Activated T-cell treated with anti-CD3 and anti-CD28 coated beads, Interleukin-2, amount 50 U/mL, for 72 hours (primary cell): ENCODE results near the gene SLC6A3. TPM values are rescaled to one million over a fixed set of nuclear protein-coding genes. Genes with fewer than 3 reads are reported as not detected.

Source experiments
- ATAC-seq, 2 donors: fragments of 150-1000 bp; cut with Tn5 transposase; replicated peaks in 1 of 2; 2 replicates each; pipeline ENCODE4 v1.10.0; 2021; ENCODE audit warnings: moderate library complexity in 2 of 2, mild to moderate bottlenecking in 1 of 2
- DNase-seq, 2 donors: peaks; one replicate each; pipeline ENCODE4 v3.0.0; 2021 to 2022; ENCODE audit warnings: mixed read lengths in 1 of 2
- H3K27ac Mint-ChIP-seq: one replicate; pipeline ENCODE4 v1.8.0; 2022; ENCODE audit warnings: mild to moderate bottlenecking, moderate library complexity, mixed read lengths
- H3K27me3 Mint-ChIP-seq: one replicate; pipeline ENCODE4 v1.8.0; 2022; ENCODE audit warnings: low read depth, mixed read lengths
- H3K36me3 Mint-ChIP-seq, 2 donors: one replicate each; pipeline ENCODE4 v1.8.0; 2022; ENCODE audit warnings: mixed read lengths in 2 of 2, mild to moderate bottlenecking in 1 of 2; ENCODE audit not compliant: insufficient read depth in 2 of 2
- H3K4me1 Mint-ChIP-seq: one replicate; pipeline ENCODE4 v1.8.0; 2022; ENCODE audit warnings: low read depth, mixed read lengths
- H3K4me3 Mint-ChIP-seq, 2 donors: one replicate each; pipeline ENCODE4 v1.8.0; 2022; ENCODE audit warnings: mild to moderate bottlenecking in 2 of 2, mixed read lengths in 2 of 2, moderate library complexity in 2 of 2
- H3K9me3 Mint-ChIP-seq, 2 donors: one replicate each; pipeline ENCODE4 v1.8.0; 2022; ENCODE audit warnings: mixed read lengths in 2 of 2
- total RNA-seq, 2 donors: library from RNA; stranded (reverse); gene quantifications; one replicate each; pipeline ENCODE4 v1.2.3, GENCODE V29; 2022

The SLC6A3 gene
- total RNA-seq, 2 donors from 2014 or later = not detected

- no peak overlapping the region for H3K4me3 Mint-ChIP-seq
- H3K4me1 Mint-ChIP-seq = no peaks in the 10 kb centered on the region
- H3K36me3 Mint-ChIP-seq = peaks cover 3% of the 10 kb centered on the region in 2 donors
- ATAC-seq = no peak
- peaks cover 4 to 7% of the 10 kb centered on the region in 2 donors for H3K9me3 Mint-ChIP-seq
- no peak overlapping the region for H3K27ac Mint-ChIP-seq
- no peak for DNase-seq
- peaks cover 39% of the 10 kb centered on the region for H3K27me3 Mint-ChIP-seq
Observed at GRCh38 chr5:1439388-1440097, 5.7 kb downstream of the SLC6A3 start.

GRCh38 chr5:1438871-1439270 lies 6.4 kb downstream of the SLC6A3 start:
- ATAC-seq = no peak

GRCh38 chr5:1437876-1438559 lies 7.2 kb downstream of the SLC6A3 start:
- Mint-ChIP-seq H3K4me1 (no peaks in the 10 kb centered on the region), H3K4me3 (no peak overlapping the region), H3K9me3 (peaks cover 10 to 13% of the 10 kb centered on the region in 2 donors), H3K36me3 (peaks cover 3% of the 10 kb centered on the region in 2 donors), H3K27me3 (peaks cover 24% of the 10 kb centered on the region), H3K27ac (no peak overlapping the region)
- DNase-seq (no peak), ATAC-seq (no peak)

More at GRCh38 chr5:1438871-1439270, 6.4 kb downstream of the SLC6A3 start:
- Mint-ChIP-seq H3K27ac (no peak overlapping the region), H3K36me3 (peaks cover 3% of the 10 kb centered on the region in 2 donors), H3K9me3 (peaks cover 4 to 7% of the 10 kb centered on the region in 2 donors), H3K27me3 (peaks cover 32% of the 10 kb centered on the region), H3K4me3 (no peak overlapping the region), H3K4me1 (no peaks in the 10 kb centered on the region)
- DNase-seq = no peak

GRCh38 chr5:1437226-1437829 lies 7.9 kb downstream of the SLC6A3 start:
- Mint-ChIP-seq H3K4me1 (no peaks in the 10 kb centered on the region), H3K9me3 (peaks cover 10 to 13% of the 10 kb centered on the region in 2 donors), H3K4me3 (no peak overlapping the region), H3K27me3 (peaks cover 20% of the 10 kb centered on the region), H3K36me3 (peaks cover 3% of the 10 kb centered on the region in 2 donors), H3K27ac (no peak overlapping the region)
- no peak for DNase-seq
- no peak for ATAC-seq

GRCh38 chr5:1436681-1437080 lies 8.6 kb downstream of the SLC6A3 start:
- peaks cover 20% of the 10 kb centered on the region for H3K27me3 Mint-ChIP-seq
- H3K27ac Mint-ChIP-seq = no peak overlapping the region
- H3K36me3 Mint-ChIP-seq = peaks cover 3% of the 10 kb centered on the region in 2 donors
- DNase-seq = no peak
- peaks cover 10 to 13% of the 10 kb centered on the region in 2 donors for H3K9me3 Mint-ChIP-seq
- no peak for ATAC-seq
- H3K4me3 Mint-ChIP-seq = no peak overlapping the region
- H3K4me1 Mint-ChIP-seq = no peaks in the 10 kb centered on the region

GRCh38 chr5:1436036-1436435 lies 9.2 kb downstream of the SLC6A3 start:
- H3K27me3 Mint-ChIP-seq = peaks cover 20% of the 10 kb centered on the region
- peaks cover 10 to 13% of the 10 kb centered on the region in 2 donors for H3K9me3 Mint-ChIP-seq
- DNase-seq = no peak

GRCh38 chr5:1435369-1435768 lies 9.9 kb downstream of the SLC6A3 start:
- peaks cover 13% of the 10 kb centered on the region for H3K27me3 Mint-ChIP-seq
- no peak for ATAC-seq
- H3K27ac Mint-ChIP-seq = no peak overlapping the region
- H3K36me3 Mint-ChIP-seq = peaks cover 3% of the 10 kb centered on the region in 2 donors
- H3K9me3 Mint-ChIP-seq = peaks cover 10 to 11% of the 10 kb centered on the region in 2 donors
- no peak overlapping the region for H3K4me3 Mint-ChIP-seq
- DNase-seq = no peak
- no peaks in the 10 kb centered on the region for H3K4me1 Mint-ChIP-seq

More at GRCh38 chr5:1436036-1436435, 9.2 kb downstream of the SLC6A3 start:
- Mint-ChIP-seq H3K4me3 (no peak overlapping the region), H3K36me3 (peaks cover 3% of the 10 kb centered on the region in 2 donors), H3K27ac (no peak overlapping the region), H3K4me1 (no peaks in the 10 kb centered on the region)
- no peak for ATAC-seq

- Mint-ChIP-seq H3K27me3 (peaks cover 4% of the 10 kb centered on the region), H3K4me1 (no peaks in the 10 kb centered on the region), H3K27ac (no peak overlapping the region), H3K36me3 (peaks cover 10 to 14% of the 10 kb centered on the region in 2 donors), H3K4me3 (no peak overlapping the region), H3K9me3 (peaks cover 11 to 21% of the 10 kb centered on the region in 2 donors)
- ATAC-seq (no peak), DNase-seq (no peak)
Observed at GRCh38 chr5:1432296-1432695, 12.9 kb downstream of the SLC6A3 start.

GRCh38 chr5:1431896-1432295 lies 13.3 kb downstream of the SLC6A3 start:
- Mint-ChIP-seq H3K4me3 (no peak overlapping the region), H3K27ac (no peak overlapping the region), H3K4me1 (no peaks in the 10 kb centered on the region), H3K27me3 (peaks cover under 1% of the 10 kb centered on the region), H3K9me3 (peaks cover 13 to 23% of the 10 kb centered on the region in 2 donors), H3K36me3 (peaks cover 10 to 14% of the 10 kb centered on the region in 2 donors)
- ATAC-seq = no peak
- no peak for DNase-seq

GRCh38 chr5:1431021-1431811 lies 14.0 kb downstream of the SLC6A3 start:
- Mint-ChIP-seq H3K36me3 (peaks cover 12 to 18% of the 10 kb centered on the region in 2 donors), H3K27ac (no peak overlapping the region), H3K4me3 (no peak overlapping the region), H3K4me1 (no peaks in the 10 kb centered on the region), H3K27me3 (no peaks in the 10 kb centered on the region), H3K9me3 (peaks cover 17 to 27% of the 10 kb centered on the region in 2 donors)
- DNase-seq (no peak), ATAC-seq (no peak)

GRCh38 chr5:1430121-1430795 lies 15.0 kb downstream of the SLC6A3 start:
- no peak for ATAC-seq
- H3K9me3 Mint-ChIP-seq = peaks cover 17 to 27% of the 10 kb centered on the region in 2 donors
- no peaks in the 10 kb centered on the region for H3K27me3 Mint-ChIP-seq

GRCh38 chr5:1429496-1429895 lies 15.7 kb downstream of the SLC6A3 start:
- H3K4me1 Mint-ChIP-seq = no peaks in the 10 kb centered on the region
- ATAC-seq (no peak), DNase-seq (no peak)
- H3K27ac Mint-ChIP-seq = no peak overlapping the region
- peaks cover under 1% of the 10 kb centered on the region for H3K27me3 Mint-ChIP-seq
- peaks cover 12 to 18% of the 10 kb centered on the region in 2 donors for H3K36me3 Mint-ChIP-seq
- H3K9me3 Mint-ChIP-seq = peaks cover 17 to 27% of the 10 kb centered on the region in 2 donors
- no peak overlapping the region for H3K4me3 Mint-ChIP-seq

More at GRCh38 chr5:1430121-1430795, 15.0 kb downstream of the SLC6A3 start:
- no peak overlapping the region for H3K4me3 Mint-ChIP-seq
- no peaks in the 10 kb centered on the region for H3K4me1 Mint-ChIP-seq
- peaks cover 12 to 18% of the 10 kb centered on the region in 2 donors for H3K36me3 Mint-ChIP-seq
- no peak for DNase-seq
- H3K27ac Mint-ChIP-seq = no peak overlapping the region
